ENCODE data around the gene KCTD4. TPM values are rescaled to one million over a fixed set of nuclear protein-coding genes. Genes with fewer than 3 reads are reported as not detected.
"Not testable (repeated sequence)": the region's sequence is repeated elsewhere in the genome, so short reads cannot be mapped to it uniquely, and the experiment has no call there.

The KCTD4 gene
- total RNA-seq, 1 donor from 2014 or later, result not detected

GRCh38 chr13:45215392-45216077 is 14.7 kb upstream of the KCTD4 start:
- DNase-seq, result no peak

DNA sequence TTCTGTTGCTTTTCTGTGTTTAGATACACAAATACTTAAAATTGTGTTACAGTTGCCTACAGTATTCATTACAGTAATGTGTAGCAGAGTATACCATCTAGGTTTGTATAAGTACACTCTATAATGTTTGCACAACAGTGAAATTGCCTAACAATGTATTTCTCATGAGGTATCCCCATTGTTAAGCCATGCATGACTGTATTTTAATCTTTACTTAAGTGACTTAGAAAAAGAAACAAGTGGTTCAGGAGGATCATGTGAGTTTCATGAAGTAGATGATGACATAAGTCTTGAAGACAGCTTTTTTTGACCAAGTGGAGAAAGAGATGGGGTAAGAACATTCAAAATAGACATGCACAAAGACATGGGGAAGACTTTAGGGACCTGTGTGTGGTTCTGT is 8.4 kb upstream of the KCTD4 start:
- DNase-seq, result no peak

DNA sequence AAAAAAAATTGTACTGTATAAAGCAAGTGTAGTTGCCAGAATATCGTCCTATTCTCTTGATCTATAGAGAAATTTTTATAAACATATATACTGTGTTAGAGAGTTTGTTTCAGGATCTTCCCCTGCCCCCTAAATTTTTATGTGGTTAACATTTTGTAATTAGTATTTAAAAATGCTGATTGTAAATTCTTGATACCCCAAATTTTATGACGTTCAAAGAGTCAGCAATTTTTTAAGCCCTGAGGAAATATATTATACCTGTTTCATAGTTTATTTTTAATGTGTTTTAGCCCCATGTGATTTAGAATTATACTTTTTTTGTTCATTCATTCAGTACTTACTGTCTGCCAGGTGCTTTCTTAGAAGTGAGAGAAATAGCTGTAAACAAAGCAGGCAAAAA is 7.3 kb upstream of the KCTD4 start:
- DNase-seq, result no peak

- DNase-seq, result peak; percentile 11
Observed at GRCh38 chr13:45207319-45207718, 6.5 kb upstream of the KCTD4 start.

GRCh38 chr13:45206340-45206739 is 5.5 kb upstream of the KCTD4 start:
- DNase-seq, result peak; percentile 31

DNA sequence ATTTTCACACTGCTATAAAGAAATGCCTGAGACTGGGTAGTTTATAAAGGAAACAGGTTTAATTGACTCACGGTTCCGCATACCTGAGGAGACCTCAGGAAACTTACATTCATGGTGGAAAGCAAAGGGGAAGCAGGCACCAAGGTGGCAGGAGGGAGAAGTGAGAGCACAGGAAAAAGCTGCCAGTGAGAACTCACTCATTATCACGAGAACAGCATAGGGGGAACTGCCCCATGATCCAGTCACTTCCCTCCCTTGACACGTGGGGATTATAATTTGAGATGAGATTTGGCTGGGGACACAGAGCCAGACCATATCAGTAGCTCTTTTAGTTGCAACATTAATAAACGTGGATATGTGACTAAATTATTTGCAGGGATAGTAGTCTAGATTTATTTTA is 4.3 kb upstream of the KCTD4 start:
- no peak for DNase-seq

DNA sequence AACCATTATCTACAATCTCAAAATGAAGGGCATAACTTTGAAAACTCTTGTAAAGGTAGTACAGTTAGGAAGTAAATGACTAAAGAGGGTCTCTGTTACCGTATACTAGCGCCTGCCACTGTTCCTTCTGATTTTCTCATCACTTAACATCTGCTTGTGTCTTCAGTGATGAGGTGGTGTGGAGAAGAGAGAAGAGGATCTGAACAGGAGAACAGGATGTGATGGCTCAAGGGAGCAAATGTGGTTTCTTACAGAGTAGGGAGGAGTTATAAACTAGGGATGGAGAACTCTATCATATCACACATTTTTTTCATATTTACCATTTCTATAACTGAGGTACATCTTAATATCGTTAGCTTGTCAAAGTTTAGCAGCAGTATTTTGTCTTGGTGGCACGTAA is 1.1 kb downstream of the KCTD4 start:
- no peak for DNase-seq

GRCh38 chr13:45198924-45199323 is 1.9 kb downstream of the KCTD4 start:
- DNase-seq, result no peak

DNA sequence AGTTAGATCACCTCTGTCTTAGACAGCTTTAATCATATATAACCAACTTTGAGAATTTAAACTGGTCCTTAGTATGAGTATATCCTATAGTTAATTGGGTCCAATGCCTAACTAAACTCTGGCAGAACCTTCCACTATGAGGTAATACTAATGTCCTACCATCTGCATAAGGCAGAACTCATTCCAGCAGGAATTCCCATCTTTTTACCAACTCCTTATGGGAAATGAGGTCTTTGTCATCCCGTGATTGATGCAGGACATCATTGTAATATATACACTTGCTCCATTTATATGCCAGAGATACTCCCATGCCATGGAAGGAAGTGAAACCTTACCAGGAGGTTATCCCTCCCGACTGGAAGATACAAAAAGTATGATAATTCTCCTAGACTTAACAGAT is 2.8 kb downstream of the KCTD4 start:
- DNase-seq, result no peak

DNA sequence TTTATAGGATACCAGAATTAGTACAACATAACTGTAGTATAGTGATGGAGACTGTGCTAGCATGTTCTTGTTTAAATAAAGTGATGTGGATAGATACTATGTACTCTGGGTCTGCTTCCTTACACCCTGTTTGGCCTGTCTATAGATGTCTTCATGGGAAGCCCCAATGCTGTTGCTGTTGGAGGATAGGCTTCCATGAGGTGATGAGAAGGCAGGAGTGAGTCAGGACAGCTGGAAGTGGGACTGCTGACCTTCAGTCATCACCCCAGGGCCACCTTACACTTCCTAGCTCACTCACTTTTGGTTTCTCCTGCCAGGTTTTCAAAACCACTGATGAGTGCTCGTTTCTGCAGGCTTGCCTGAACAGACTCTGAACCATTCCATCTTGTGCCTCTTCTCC is 4.2 kb downstream of the KCTD4 start:
- no peak for DNase-seq

GRCh38 chr13:45196096-45196495 is 4.7 kb downstream of the KCTD4 start:
- DNase-seq, result no peak

GRCh38 chr13:45195421-45195820 is 5.4 kb downstream of the KCTD4 start:
- no peak for DNase-seq

DNA sequence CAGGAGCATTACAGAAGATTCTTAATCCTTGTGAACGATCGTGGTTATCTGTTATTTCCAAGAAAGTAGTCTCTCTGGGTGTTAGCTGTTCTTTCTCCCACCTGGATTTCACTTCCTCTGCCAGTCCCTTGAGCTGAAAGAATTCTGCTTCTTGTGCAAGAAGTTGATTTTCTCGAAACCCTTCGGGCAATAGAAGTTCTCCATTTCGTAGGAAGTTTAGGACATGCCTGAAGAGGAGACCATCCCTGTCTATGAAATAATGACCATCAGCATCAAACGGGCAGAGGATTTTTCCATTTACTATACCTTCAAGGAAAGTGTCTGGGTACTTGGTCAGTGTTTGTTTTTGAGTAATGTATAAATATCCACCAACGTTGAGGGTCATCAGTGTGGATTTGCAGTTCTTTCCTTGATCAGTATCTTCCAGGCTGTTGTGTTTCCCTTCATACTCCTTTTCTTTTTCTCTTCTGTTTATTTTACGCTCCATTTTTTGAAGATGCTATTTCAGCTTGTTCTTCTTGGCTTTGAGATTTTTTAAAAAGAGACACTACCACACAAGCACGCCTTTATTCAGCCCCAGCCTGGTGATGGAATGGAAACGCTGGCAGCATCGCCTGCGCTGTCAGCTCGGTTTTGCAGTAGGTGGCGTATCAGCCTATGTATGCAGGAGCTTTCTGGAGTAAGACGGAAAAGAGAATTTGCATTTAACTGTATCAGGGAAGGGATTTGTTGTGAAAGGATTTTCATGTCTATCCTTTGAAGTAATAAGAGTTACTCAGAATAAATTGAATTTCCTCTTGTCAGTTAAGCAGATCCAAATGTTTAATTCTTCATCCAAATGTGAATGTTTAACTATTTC is 6.5 kb downstream of the KCTD4 start:
- DNase-seq, result peak; percentile 73

DNA sequence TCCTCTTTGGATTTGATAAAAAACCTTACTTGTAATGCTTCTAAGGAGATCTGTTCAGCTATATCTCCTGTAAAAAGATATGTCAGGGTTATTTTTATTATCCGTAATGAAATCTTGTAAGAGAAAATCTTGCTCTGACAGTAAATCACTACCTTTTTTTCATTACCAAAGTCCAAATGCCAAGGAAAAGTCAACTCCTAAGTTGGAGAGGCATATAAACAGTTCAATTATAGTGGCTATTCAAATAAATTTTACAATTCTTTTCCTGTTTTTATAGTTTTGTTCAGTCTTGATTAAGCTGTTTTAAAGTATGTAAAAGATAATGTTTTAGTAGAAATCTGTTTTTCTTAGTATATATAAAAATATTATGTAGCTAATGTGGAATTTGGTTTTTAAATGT is 9.0 kb downstream of the KCTD4 start:
- DNase-seq, result no peak

- not testable (repeated sequence) for DNase-seq
Observed at GRCh38 chr13:45189511-45189910, 11.3 kb downstream of the KCTD4 start.

DNA sequence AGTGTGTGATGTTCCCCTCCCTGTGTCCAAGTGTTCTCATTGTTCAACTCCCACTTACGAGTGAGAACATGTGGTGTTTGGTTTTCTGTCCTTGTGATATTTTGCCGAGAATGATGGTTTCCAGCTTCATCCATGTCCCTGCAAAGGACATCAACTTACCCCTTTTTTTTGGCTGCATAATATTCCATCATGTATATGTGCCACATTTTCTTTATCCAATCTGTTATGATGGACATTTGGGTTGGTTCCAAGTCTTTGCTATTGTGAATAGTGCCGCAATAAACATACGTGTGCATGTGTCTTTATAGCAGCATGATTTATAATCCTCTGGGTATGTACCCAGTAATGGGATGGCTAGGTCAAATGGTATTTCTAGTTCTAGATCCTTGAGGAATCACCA is 11.8 kb downstream of the KCTD4 start:
- DNase-seq, result not testable (repeated sequence)

DNA sequence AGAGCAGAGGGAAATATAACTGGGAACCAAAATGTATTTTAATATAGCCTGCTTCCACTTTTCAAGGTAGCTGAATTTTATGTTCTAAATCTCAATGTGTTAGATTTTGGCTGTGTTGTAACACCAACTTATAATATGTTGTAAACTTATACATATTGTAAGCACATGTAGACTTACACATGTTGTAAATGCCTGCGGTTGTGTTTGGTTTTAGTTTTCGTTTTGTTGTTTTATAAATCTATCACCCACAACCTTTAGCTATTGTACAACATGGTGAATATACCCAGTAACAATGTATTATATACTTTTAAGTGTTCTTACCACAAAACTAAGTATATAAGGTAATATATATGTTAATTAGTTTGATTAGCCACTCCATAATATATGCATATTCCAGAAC is 15.6 kb downstream of the KCTD4 start:
- DNase-seq, result no peak

- DNase-seq, result no peak
Observed at GRCh38 chr13:45184693-45185092, 16.2 kb downstream of the KCTD4 start.

DNA sequence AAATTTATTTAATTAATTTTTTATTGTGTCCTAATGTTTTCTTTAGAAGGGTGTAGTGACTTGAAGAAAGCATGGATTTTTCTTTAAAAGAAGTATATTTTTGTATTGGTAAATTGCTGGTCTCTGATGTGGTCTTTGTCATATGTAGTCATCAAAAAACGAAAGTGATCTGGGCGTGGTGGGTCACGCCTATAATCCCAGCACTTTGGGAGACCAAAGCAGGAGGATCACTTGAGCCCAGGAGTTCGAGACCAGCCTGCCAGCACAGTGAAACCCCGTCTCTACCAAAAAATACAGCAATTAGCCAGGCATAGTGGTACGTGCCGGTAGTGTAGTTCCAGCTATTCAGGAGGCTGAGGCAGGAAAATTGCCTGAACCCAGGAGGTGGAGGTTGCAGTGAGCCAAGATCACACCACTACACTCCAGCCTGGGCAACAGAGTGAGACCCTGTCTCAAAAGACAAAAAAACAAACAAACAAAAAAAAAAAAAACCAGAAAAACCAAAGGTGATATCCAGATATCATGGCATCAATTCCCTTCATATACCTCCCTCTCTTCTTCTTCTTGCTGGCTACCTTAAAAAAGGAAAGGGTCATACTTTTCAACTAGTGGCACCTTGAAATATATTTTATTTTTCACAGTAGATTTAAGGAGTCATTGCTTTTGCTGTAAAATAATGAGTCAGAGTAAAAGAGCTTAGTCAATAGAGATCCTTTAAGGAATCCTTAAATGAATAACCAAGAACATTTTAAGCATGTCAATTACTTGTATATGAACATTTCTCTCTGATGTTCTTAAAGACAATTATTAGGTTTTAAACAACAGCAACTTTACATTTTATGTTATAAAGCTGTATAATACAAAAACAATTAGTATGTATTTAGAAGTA is 19.9 kb downstream of the KCTD4 start:
- no peak for DNase-seq

DNA sequence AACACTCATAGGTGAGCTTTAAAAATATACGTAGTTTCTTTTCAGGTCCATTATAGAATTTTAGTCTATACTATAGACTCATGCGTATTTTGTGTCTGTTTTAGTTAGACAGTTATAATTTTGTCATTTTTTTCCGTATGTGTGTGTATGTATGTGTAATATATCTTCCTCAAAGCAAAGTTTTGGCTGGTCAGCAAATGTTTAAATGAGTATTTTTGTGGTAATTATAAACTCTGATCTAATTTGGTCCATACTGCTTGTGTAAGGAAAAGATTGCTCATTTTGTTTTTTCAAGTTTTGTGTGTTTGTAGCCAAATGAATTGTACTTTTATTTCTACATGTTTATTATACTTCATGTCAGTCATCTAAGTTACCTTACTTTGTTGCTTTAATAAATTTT is 20.5 kb downstream of the KCTD4 start:
- no peak for DNase-seq

- no peak for DNase-seq
Observed at GRCh38 chr13:45179428-45179827, 21.4 kb downstream of the KCTD4 start.

DNA sequence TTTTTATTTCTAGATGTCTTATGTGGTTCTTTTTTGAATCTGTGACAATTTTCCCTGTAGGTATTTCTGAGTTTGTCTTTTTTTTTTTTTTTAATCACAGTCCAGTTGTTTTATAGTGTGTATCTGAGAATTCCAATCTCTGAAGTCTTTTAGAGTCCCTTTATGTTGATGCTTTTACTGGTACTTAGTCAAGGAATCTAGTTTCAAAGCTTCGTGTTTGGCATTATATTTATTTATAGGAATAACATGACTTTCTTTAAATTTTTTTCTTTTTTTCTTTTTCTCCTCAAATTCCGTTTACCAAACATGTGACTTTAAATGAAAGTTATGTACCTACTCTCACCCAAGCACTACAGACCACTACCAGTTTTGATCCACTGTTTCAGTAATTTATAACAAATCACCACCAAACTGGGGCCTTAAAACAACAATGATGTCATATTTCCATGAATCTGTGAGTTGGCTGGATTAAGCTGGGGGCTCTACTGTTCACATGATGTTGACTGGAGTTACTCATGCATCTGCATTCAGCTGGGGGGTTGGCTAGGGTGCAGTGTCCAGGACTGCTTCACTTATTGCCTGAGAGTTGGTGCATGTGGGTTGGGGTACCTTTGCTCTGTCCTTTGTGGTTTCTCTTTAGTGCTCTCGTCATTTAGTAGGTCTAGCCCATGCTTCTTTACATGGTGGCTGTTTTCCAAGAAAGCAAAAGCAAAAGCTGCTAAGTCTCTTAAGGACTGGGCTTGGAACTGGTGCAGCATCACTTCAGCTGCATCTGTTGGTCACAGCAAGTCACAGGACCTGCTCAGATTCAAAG is 22.3 kb downstream of the KCTD4 start:
- DNase-seq, result peak; percentile 28

Data from tongue (tissue), 2 donors.